Endodermal cell (in vitro differentiated cells): ENCODE measurements around the gene IKZF2. TPM values are rescaled to one million over a fixed set of nuclear protein-coding genes. Genes with fewer than 3 reads are reported as not detected.

Experiments
- DNase-seq: peaks from one replicate; pipeline ENCODE4 v3.0.0-alpha.2; 2017
- H3K27ac ChIP-seq: 2 replicates; pipeline ENCODE4 v1.5.1; 2013; ENCODE audit warnings: mild to moderate bottlenecking, low read depth, low read length, moderate library complexity
- H3K27me3 ChIP-seq: 2 replicates; pipeline ENCODE4 v1.6.1; 2013; ENCODE audit warnings: mild to moderate bottlenecking, low read length, moderate library complexity; ENCODE audit not compliant: insufficient read depth, control insufficient read depth, poor library complexity, severe bottlenecking
- H3K36me3 ChIP-seq: 2 replicates; pipeline ENCODE4 v1.7.0; 2013; ENCODE audit warnings: mild to moderate bottlenecking, low read length, moderate library complexity; ENCODE audit not compliant: control insufficient read depth, insufficient read depth
- H3K4me1 ChIP-seq: one replicate; pipeline ENCODE4 v1.7.0; 2013; ENCODE audit warnings: low read length; ENCODE audit not compliant: control insufficient read depth, insufficient read depth
- H3K4me3 ChIP-seq: 2 replicates; pipeline ENCODE4 v1.5.1; 2013; ENCODE audit warnings: mild to moderate bottlenecking, low read length, moderate library complexity
- H3K9ac ChIP-seq: 2 replicates; pipeline ENCODE4 v1.6.1; 2013; ENCODE audit warnings: mild to moderate bottlenecking, low read length, moderate library complexity; ENCODE audit not compliant: poor library complexity, severe bottlenecking; ENCODE audit errors: extremely low read depth
- H3K9me3 ChIP-seq: 2 replicates; pipeline ENCODE4 v1.6.1; 2013; ENCODE audit warnings: mild to moderate bottlenecking, low read length, moderate library complexity; ENCODE audit not compliant: control insufficient read depth
- H3K27ac Mint-ChIP-seq: 2 replicates; pipeline ENCODE4 v1.8.0; 2020; ENCODE audit warnings: mixed read lengths
- H3K27me3 Mint-ChIP-seq: 2 replicates; pipeline ENCODE4 v1.8.0; 2021; ENCODE audit warnings: mild to moderate bottlenecking, mixed read lengths; ENCODE audit not compliant: insufficient read depth
- H3K36me3 Mint-ChIP-seq: 2 replicates; pipeline ENCODE4 v1.8.0; 2020; ENCODE audit warnings: low read depth, mixed read lengths
- H3K4me1 Mint-ChIP-seq: 2 replicates; pipeline ENCODE4 v1.8.0; 2020; ENCODE audit warnings: mixed read lengths
- H3K4me3 Mint-ChIP-seq: 2 replicates; pipeline ENCODE4 v1.8.0; 2020; ENCODE audit warnings: mild to moderate bottlenecking, moderate library complexity, mixed read lengths
- H3K9me3 Mint-ChIP-seq: 2 replicates; pipeline ENCODE4 v1.8.0; 2020; ENCODE audit warnings: mild to moderate bottlenecking, mixed read lengths
- WGBS, 2 experiments: methylation state at CpG; one replicate each; pipeline versions ENCODE4 v1.1.5 to v1.1.7; 2013; ENCODE audit warnings: missing lambda C conversion rate in 2 of 2, mixed read lengths in 1 of 2; ENCODE audit not compliant: insufficient coverage in 1 of 2, insufficient read length in 1 of 2; 5-methylcytosine and 5-hydroxymethylcytosine counted together
- total RNA-seq, 2 donors: library from RNA; stranded (reverse); fragmentation: NEBNext Ultra II Directional in 1 of 2; extraction: Animal tissue kit (Norgen Biotek cat#: 25700) in 1 of 2; gene quantifications; 2 replicates in 1 of 2; 3 replicates in 1 of 2; pipeline ENCODE4 v1.2.1, GENCODE V29; 2021
- TF ChIP-seq, protein P1 (sequence below): fragments of 200-600 bp; sonication (generic); conservative IDR thresholded peaks from 2 replicates; pipeline ENCODE4 v1.5.0; 2021; ENCODE audit warnings: antibody characterized with exemption, mild to moderate bottlenecking

Gene IKZF2
- total RNA-seq, 2 donors from 2014 or later, result 3.9 to 8.7 TPM

GRCh38 chr2:213162516-213163118 lies 11.2 kb upstream of the IKZF2 start:
- no peak for DNase-seq
- Histone ChIP-seq H3K4me1 (no peaks in the 10 kb centered on the region), H3K9ac (no peak overlapping the region), H3K27ac (no peak overlapping the region), H3K4me3 (no peak overlapping the region), H3K36me3 (no peaks in the 10 kb centered on the region), H3K9me3 (no peaks in the 10 kb centered on the region), H3K27me3 (peaks cover 40% of the 10 kb centered on the region)
- Mint-ChIP-seq H3K9me3 (no peaks in the 10 kb centered on the region), H3K27me3 (peaks cover 8% of the 10 kb centered on the region), H3K27ac (no peak overlapping the region), H3K4me3 (no peak overlapping the region), H3K36me3 (no peaks in the 10 kb centered on the region), H3K4me1 (no peaks in the 10 kb centered on the region)
- 72% methylated on average over 3 of the region's 3 CpGs; no CpG with 5 or more reads in 1 of the 2 experiments for WGBS, 2 experiments
- TF ChIP-seq, protein P1, sequence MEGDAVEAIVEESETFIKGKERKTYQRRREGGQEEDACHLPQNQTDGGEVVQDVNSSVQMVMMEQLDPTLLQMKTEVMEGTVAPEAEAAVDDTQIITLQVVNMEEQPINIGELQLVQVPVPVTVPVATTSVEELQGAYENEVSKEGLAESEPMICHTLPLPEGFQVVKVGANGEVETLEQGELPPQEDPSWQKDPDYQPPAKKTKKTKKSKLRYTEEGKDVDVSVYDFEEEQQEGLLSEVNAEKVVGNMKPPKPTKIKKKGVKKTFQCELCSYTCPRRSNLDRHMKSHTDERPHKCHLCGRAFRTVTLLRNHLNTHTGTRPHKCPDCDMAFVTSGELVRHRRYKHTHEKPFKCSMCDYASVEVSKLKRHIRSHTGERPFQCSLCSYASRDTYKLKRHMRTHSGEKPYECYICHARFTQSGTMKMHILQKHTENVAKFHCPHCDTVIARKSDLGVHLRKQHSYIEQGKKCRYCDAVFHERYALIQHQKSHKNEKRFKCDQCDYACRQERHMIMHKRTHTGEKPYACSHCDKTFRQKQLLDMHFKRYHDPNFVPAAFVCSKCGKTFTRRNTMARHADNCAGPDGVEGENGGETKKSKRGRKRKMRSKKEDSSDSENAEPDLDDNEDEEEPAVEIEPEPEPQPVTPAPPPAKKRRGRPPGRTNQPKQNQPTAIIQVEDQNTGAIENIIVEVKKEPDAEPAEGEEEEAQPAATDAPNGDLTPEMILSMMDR, result no peak

DNA sequence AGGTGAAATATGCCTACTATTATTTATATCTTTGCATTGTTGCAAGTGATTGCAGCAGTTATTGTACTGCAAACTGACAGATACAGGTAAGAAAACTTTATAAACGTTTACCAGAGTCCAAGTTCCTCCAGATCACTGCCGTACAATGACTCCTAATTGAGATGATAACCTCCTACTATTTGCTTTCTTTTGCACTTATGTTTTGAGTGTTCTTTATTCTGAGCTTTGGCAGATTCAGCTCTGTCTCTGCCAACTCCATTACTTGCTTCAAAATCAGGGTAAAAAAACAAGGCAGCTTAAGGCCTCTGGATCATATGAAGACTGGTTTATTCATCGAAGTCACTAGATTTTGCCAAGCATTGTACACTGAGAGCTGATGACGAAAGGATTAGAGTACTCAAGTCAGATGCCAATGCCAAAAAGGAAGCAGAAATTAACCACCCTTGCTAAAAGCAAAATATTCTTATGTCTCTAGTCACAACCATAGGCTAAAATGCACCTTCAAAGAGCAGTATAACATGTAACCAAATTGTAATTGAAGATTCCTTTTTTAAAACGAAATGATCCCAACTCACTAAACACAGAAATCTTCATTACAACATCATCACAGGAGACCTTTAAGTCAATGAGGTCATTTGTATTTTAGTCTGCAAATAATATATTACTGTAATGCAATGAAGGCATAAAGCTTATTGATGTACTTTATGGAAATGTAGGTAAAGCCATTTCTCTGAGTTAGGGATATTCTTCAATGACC lies 10.5 kb upstream of the IKZF2 start:
- Mint-ChIP-seq H3K36me3 (no peaks in the 10 kb centered on the region), H3K4me1 (peaks cover 5% of the 10 kb centered on the region), H3K9me3 (no peaks in the 10 kb centered on the region), H3K27ac (no peak overlapping the region), H3K27me3 (peaks cover 8% of the 10 kb centered on the region), H3K4me3 (no peak overlapping the region)
- TF ChIP-seq, protein P1, result no peak
- Histone ChIP-seq H3K4me3 (no peak overlapping the region), H3K27ac (no peak overlapping the region), H3K9ac (no peak overlapping the region), H3K4me1 (peaks cover 3% of the 10 kb centered on the region), H3K27me3 (peaks cover 47% of the 10 kb centered on the region), H3K36me3 (no peaks in the 10 kb centered on the region), H3K9me3 (no peaks in the 10 kb centered on the region)
- no peak for DNase-seq
- 93 to 95% methylated on average over 4 to 5 of the region's 5 CpGs for WGBS, 2 experiments

- no peak overlapping the region for H3K4me3 Mint-ChIP-seq
- Histone ChIP-seq H3K9ac (no peak overlapping the region), H3K9me3 (no peaks in the 10 kb centered on the region), H3K4me1 (peaks cover 6% of the 10 kb centered on the region), H3K27ac (no peak overlapping the region), H3K36me3 (no peaks in the 10 kb centered on the region), H3K27me3 (peaks cover 52% of the 10 kb centered on the region), H3K4me3 (no peak overlapping the region)
- peaks cover 8% of the 10 kb centered on the region for H3K27me3 Mint-ChIP-seq
- no peaks in the 10 kb centered on the region for H3K36me3 Mint-ChIP-seq
- no peak for DNase-seq
- peaks cover 19% of the 10 kb centered on the region for H3K4me1 Mint-ChIP-seq
- H3K9me3 Mint-ChIP-seq, result no peaks in the 10 kb centered on the region
- WGBS, 2 experiments, result 95 to 96% methylated on average over 2 of the region's 2 CpGs
- TF ChIP-seq, protein P1, result no peak
- H3K27ac Mint-ChIP-seq, result no peak overlapping the region
These were observed 8.4 kb upstream of the IKZF2 start for GRCh38 chr2:213159768-213160167.
